Hypothalamus (tissue), 51 donors: ENCODE data around the gene STIM1.
"Not testable (repeated sequence)": the region's sequence is repeated elsewhere in the genome, so short reads cannot be mapped to it uniquely, and the experiment has no call there.

ENCODE experiments used
- DNase-seq, 51 donors: peaks; one replicate each; lab custom pipeline; 2025; lab: John Stamatoyannopoulos, UW

Gene STIM1

DNA sequence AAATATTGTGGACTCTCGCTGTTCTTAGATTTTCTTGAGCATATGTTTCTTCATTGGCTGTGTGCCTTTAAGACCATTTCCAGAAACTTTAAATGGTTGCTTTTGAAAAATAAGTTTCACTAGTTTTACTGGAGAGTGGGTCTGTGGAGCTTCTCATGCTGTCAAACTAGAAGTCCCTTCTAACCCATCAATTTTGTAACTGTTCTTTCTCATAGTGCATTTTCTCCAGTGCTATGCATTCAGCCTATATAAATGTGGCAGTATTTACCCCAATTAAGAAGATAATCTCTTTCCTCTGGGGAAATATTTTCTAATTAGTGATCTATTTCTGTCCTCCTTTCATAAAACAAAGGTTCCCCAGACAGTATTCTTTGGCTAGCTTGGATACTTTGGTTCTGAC is 141.2 kb downstream of the STIM1 start:
- no peak for DNase-seq

DNA sequence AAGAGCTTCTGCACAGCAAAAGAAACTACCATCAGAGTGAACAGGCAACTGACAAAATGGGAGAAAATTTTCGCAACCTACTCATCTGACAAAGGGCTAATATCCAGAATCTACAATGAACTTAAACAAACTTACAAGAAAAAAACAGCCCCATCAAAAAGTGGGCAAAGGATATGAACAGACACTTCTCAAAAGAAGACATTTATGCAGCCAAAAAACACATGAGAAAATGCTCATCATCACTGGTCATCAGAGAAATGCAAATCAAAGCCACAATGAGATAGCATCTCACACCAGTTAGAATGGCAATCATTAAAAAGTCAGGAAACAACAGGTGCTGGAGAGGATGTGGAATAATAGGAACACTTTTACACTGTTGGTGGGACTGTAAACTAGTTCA is 149.3 kb downstream of the STIM1 start:
- not testable (repeated sequence) for DNase-seq

DNA sequence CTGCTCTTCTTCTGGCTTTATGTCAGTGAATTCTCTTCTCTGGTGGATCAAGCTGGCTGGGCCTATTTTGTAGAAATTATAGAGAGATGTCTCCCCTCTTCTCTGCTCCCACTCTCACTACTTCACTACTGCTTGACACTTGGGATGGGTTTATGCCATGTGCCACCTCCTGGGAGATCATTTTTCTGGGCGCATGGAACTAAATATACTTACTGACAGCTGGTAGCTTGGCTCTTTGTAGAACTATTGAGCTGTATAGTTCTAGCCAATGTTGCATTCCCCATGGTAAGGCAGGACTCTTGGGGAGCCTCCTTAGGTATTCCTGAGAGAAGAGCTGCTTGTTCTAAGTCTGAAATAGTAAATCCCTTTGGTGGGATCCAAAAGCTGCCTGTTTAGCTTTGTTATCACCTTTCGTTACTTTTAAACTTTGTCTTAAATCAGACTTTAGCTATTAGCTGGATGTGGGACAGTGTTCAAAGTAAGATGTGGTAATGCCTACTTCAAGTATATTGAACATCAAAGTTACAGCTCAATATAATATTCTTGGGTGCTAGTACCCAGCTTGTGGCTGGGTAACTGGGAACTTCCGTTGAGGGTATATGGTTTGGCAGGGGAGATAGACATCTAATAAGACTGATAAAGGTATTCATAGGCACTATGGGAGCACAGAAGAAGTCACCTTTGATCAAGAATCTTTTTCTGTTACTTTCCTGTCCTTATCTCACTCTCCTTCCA is 151.6 kb downstream of the STIM1 start:
- no peak for DNase-seq

DNA sequence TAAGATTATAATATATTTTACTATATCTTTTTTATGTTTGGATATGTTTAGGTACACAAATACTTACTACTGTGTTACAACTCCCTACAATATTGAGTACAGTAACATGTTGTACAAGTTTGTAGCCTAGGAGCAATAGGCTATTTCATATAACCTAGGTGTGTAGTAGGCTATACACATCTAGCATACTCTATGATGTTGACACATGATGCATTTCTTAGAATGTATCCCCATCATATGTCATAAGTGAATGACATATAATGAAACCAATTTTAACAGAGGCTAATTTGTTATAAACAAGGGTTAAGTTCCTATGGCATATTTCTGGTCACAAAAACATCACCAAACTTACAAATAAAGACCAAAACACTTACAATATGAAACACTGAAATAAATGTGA is 152.7 kb downstream of the STIM1 start:
- DNase-seq = no peak

DNA sequence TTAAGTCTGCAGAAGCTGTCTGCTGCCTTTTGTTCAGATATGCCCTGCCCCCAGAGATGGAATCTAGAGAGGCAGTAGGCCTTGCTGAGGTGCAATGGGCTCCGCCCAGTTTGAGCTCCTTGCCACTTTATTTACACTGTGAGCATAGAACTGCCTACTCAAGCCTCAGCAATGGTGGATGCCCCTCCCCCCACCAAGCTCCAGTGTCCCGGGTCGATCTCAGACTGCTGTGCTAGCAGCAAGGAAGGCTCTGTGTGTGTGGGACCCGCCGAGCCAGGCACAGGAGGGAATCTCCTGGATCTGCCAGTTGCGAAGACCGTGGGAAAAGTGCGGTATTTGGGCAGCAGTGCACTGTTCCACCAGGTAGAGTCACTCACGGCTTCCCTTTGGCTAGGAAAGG is 161.1 kb downstream of the STIM1 start:
- not testable (repeated sequence) for DNase-seq

DNA sequence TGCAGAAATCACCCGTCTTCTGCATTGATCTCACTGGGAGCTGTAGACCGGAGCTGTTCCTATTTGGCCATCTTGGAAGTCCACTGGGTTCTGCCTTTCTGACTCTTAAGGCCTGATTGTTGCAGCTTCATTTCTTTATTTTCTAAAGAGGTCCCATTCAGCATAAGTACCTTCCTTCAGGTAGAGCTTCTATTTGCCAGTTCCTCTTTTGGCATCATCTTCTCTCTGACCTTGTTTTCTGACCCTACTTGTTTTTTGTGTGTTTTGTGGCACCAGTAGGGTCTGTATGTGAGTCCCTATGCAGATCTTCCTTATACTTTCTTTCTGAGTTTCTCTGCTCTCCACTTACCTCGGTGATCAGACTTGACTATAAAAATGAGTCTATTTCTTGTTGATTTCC is 161.7 kb downstream of the STIM1 start:
- no peak for DNase-seq

DNA sequence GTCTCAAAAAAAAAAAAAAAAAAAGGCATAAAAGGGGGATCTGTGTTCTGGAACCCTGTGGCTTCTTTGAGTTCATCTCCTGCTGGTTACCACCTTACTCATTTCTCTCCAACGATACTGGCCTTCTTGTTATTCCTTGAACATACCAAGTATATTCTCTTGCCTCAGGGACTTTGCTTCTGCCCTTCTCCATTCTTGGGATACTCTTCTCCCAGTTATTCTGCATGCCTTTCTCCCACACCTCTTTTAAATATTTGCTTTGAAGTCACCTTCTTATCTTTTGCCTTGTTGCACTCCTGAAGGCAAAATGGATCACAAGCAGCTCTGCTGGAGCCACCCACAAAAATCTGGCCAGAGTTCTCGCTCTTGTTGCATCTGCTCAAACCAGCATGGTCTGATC is 163.2 kb downstream of the STIM1 start:
- DNase-seq = no peak

DNA sequence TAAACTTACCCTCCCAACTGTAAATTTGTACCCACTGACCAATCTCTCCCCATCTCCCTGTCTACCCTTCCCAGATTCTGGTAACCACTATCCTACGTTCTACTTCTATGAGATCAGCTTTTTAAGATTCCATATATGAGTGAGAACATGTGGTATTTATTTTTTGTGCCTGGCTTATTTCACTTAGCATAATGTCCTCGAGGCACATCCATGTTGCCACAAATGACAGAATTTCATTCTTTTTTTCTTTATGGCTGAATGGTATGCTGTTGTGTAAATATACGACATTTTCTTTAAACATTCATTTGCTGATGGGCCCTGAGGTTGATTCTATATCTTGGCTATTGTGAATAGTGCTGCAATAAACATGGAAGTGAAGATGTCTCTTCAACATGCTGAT is 164.4 kb downstream of the STIM1 start:
- DNase-seq = no peak

DNA sequence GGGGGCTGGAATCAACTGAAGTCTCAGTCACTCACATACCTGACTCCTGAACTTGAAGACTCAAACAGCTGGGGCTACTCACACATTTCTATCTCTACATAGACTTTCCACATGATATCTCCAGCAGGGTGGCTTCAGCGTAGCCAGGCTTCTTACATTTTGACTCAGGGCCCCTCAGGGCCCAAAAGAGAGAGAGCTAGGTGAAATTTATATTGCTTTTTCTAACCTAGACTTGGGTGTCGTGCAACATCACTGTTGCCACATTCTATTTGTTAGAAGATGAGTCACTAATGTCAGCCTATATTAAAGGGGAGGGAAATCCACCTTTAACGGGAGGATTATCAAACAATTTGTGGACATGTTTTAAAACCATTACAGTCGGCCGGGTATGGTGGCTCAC is 167.2 kb downstream of the STIM1 start:
- no peak for DNase-seq

DNA sequence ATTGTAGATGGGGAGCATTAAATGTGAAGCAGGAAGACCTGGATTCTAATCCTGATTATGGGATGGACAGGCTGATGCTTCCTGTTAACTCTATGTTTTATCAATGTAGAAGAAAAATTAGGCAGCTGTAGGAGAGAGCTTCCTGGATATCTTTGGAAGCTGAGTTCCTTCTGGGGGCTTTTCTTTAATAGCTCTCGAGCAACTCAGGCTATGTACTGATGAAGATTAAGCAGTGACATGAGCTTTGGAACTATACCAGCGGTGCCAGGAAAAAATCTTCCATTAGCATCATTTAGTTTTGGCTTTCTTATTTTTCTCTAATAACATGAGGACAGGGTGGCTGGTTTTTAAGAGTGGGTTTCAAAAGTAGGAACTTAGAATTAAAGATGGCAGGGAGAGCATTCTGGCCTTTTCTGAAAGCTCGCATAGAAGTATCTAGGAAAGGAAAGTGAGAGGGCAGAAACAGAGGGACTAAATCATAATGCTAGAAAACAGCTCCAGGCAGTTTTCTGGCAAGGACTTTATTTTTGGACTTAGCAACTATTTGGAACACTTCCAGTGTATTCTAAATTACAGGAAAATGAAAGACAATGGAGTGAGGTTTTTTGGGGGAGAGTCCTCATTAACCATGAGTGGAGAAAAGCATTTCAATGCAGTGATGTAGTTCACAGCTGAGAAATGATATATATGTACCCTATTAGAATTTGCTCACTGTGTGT is 169.9 kb downstream of the STIM1 start:
- DNase-seq = no peak

DNA sequence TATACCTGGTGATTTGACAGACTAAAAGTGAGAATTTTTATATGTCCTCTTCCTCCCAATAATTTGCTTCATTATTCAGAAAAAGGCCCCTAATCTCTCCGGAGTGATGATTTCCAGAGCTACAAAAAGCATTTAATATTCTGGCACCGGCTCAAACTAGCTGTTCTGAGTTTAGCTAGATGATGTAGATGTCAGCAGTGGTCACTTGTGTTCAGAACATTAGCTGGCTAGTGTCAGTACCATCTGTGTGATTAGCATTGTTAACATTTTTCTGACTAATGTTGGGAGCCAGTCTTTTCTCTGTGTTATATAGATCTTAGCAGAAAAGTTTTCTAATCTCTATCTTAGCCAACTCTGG is 170.5 kb downstream of the STIM1 start:
- DNase-seq = no peak

DNA sequence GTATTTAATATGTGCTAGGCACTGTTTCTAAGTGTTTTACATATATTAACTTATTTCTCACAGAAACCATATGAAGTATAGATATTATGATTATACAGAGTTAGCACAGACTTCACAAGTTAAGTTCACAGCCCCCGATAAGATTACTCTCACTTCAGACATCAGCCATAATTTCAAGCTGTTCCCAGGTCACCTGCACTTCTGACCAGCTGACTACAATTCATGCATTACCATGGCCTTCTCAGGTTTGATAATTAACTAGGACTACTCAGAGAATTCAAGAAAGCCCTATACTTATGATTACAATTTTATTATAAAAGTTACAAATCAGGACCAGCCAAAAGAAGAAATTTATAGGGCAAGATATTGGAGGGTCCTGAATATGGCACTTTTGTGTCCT is 170.9 kb downstream of the STIM1 start:
- DNase-seq = no peak

DNA sequence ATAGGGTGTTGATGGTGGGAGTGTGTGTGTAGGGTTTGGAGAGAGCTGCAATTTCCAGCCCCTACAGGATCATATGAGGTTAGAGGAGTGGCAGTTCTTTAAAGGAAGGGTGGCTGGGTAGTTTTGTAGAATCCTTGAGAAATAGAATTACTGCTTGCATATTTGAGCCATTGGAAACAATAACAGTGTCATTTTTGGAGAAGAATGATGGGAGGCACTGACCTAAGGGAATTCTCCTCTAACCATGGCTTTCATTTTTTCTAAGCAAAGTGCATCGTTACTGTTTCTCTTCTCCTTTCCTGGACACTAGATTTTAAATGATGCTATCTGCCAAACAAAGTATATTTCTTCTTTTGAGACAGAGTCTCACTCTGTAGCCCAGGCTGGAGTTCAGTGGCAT is 172.3 kb downstream of the STIM1 start:
- no peak for DNase-seq

DNA sequence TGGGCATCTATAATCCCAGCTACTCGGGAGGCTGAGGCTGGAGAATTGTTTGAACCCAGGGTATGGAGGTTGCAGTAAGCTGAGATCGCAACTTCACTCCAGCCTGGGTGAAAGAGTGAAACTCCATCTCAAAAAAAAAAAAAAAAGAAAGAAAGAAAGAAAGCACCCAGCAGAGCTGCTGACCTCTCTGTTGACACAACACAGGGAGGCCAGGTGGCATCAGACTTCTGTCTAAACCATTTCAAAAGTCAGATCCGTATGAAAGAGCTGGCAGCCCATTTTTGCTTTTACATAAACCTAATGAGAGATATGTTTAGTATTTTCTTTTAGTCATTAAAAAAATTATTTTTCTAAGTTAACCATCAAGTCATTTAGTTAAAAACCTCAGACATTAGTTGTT is 174.7 kb downstream of the STIM1 start:
- DNase-seq = no peak

DNA sequence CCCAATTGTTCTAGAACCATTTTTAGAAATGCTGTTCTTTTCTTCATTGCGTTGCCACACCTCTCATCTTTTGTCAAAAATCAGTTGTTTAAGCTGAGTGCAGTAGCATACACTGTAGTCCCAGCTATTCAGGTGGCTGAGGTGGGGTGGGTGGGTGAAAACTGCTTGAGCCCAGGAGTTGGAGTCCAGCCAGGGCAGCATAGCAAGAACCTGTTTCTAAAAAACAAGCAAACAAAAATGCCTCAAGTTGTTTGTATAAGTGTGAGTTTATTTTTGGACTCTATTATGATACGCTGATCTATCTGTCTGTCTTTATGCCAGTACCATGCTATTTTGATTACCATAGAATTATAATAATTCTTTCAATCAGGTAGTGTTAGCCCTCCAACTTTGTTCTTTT is 176.6 kb downstream of the STIM1 start:
- no peak for DNase-seq

DNA sequence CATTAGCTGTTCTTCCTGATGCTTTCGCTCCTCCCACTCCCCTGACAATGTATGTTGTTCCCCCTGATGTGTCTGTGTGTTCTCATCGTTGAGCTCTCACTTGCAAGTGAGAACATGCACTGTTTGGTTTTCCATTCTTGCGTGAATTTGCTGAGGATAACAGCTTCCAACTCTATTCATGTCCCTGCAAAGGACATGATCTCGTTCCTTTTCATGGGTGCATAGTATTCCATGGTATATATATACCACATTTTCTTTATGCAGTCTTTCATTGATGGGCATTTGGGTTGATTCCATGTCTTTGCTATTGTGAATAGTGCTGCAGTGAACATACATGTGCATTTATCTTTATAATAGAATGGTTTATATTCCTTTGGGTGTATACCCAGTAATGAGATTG is 180.5 kb downstream of the STIM1 start:
- DNase-seq = no peak

DNA sequence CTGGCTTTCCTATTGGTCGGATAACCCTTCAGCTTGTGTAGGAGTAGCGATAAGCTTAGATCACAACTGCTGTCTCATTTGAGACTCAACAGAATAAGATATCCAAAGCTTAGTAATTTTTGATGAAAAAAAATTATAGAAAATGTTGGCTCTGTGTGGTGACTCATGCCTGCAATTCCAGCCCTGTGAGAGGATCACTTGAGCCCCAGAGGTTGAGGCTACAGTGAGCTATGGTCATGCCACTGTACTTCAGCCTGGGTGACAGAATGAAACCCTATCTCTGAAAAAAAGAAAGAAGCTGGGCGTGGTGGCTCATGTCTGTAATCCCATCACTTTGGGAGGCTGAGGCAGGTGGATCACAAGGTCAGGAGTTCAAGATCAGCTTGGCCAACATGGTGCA is 183.5 kb downstream of the STIM1 start:
- DNase-seq = no peak

DNA sequence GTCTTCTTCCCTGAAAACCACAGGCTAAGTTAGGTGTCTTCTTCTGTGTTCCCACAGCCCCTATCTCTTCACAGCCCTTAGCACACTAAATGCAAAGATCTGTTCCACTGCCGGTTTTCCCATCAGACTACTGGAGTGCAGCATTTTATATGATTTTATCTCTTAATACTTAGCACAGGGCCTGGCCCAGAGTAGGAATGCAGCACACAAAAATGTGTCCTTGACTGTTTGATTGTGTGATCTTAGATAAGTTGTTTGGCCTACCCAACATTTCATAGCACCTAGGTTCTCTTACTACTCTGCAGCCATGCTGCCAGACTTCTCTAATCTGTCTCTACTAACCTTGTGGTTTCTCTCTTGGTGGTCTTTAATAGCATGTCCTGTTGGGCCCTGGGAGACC is 185.0 kb downstream of the STIM1 start:
- DNase-seq = no peak

DNA sequence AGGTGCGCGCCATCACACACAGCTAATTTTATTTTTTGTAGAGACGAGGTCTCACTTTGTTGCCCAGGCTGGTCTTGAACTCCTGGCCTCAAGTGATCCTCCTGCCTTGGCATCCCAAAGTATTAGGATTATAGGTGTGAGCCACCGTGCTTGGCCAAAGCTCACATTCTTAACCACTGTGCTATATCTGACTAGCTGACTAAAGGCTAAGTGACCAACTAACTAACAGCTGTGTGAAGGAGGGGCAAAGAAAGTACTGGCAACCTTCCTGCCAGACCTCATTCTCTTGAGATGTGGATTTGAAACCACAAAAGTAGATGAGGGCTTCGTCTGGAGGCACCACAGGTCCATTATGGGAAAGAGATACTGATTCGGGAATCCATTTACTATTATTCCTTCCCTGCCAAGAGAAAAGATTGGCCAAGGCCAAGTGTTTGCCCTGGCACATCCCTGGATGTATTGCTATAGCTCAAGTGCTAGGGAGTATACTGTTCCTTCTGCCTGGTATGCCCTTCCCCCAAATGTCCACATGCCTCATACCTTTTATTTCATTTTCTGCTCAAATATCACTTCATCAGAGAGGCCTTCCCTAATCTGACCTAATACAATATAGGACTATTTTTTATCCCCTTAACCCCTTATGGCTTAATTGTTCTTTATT is 186.4 kb downstream of the STIM1 start:
- no peak for DNase-seq

DNA sequence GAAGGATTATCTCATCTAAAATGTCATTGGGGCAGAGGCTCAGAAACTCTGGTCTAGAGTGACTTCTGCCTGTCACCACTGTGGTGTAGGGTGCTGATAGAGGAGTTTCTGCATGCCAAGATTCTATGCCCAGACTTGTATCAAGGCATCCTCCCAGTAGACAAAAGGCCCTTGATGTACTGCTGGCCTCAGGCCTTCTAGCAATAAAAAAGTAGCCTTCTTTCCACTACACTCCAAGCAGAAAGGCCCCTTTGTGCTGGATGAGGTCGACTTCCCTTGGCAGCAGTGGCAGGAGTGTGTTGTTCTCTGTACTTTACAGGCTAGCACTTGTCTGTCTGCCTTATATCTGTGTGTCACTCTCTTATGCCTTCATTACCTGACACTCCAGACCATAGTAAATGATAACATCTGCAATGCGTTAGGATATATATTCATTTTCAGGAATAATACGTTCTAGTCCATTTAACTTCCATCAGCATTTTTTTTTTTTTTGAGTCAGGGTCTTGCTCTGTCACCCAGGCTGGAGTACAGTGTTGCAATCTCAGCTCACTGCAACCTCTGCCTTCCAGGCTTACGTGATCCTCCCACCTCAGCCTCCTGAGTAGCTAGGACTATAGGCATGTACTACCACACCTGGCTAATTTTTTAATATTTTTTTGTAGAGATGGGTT is 189.6 kb downstream of the STIM1 start:
- DNase-seq = peak in 37 of 51 donors; percentile 8 to 92 (median 56)

DNA sequence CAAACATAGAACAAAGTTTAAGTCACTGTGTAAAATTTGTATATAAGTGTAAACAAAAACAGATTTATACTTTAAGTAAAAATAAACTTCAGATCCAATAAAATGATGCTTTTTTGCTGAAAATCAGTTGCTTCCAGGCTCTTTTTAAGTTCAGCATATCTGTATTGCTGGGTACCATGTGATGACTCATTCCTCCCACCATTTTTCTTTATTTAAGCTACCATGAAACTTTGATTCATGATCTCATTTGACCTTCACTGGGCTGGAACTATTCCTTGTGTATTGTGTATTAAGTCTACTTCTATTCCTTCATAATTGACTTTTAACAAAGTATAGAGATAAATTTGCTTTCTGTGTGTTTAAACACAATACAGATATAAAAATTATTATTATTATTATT is 192.9 kb downstream of the STIM1 start:
- DNase-seq = no peak

DNA sequence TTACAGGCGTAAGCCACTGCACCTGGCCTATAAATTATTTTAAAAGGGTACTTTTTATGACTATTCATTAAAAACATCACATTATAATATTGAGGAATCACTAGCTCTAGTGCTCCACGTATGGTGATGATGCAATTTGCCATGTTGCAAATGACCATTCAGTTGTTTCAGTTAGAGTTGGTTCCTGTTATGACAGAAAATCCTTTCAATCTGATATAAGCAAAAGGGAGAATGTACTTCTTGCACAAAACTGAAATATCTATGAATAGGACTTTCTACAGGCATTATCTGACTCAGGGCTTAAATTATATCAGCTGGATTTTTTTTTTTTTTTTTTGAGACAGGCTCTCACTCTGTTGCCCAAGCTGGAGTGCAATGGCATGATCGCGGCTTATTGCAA is 193.5 kb downstream of the STIM1 start:
- DNase-seq = no peak
